VCaP (cell line): ENCODE data around the gene SPATA24.
A peak's percentile ranks its signal among the peaks of the same experiment; 100 is the strongest.

Experiments used
- H3K27ac ChIP-seq: fragments of 450-650 bp; 2 replicates; pipeline ENCODE4 v1.5.1; 2017
- CTCF ChIP-seq: fragments of 450-650 bp; conservative IDR thresholded peaks from 2 replicates; pipeline ENCODE4 v1.5.1; 2017; ENCODE audit warnings: mild to moderate bottlenecking, moderate library complexity

The SPATA24 gene

GRCh38 chr5:139374909-139375308 is 29.0 kb downstream of the SPATA24 start:
- H3K27ac ChIP-seq, result peak overlapping the region; percentile 88
- TF ChIP-seq CTCF, result no peak

- TF ChIP-seq CTCF, result no peak
- peak overlapping the region; percentile 88 for H3K27ac ChIP-seq
These were observed 32.1 kb downstream of the SPATA24 start for GRCh38 chr5:139371482-139372435.

GRCh38 chr5:139369181-139369580 is 34.7 kb downstream of the SPATA24 start:
- H3K27ac ChIP-seq, result no peak overlapping the region
- TF ChIP-seq CTCF, result no peak

GRCh38 chr5:139368613-139369012 is 35.3 kb downstream of the SPATA24 start:
- H3K27ac ChIP-seq, result no peak overlapping the region
- TF ChIP-seq CTCF, result no peak

GRCh38 chr5:139364466-139364865 is 39.4 kb downstream of the SPATA24 start:
- no peak for TF ChIP-seq CTCF
- no peak overlapping the region for H3K27ac ChIP-seq

GRCh38 chr5:139363937-139364336 is 40.0 kb downstream of the SPATA24 start:
- H3K27ac ChIP-seq, result no peak overlapping the region
- TF ChIP-seq CTCF, result no peak

GRCh38 chr5:139361835-139362429 is 42.0 kb downstream of the SPATA24 start:
- no peak for TF ChIP-seq CTCF
- no peak overlapping the region for H3K27ac ChIP-seq
